Endothelial cell (in vitro differentiated cells): ENCODE results near the gene FBLN2. TPM values are rescaled to one million over a fixed set of nuclear protein-coding genes. Genes with fewer than 3 reads are reported as not detected.

Source experiments
- DNase-seq: peaks from one replicate; pipeline ENCODE4 v3.0.0; 2021; ENCODE audit warnings: low spot score
- H3K27ac Mint-ChIP-seq: one replicate; pipeline ENCODE4 v1.8.0; 2021; ENCODE audit warnings: mixed read lengths, inconsistent platforms; ENCODE audit not compliant: unreplicated experiment
- H3K27me3 Mint-ChIP-seq: one replicate; pipeline ENCODE4 v1.8.0; 2021; ENCODE audit warnings: mild to moderate bottlenecking, moderate library complexity, mixed read lengths, inconsistent platforms; ENCODE audit not compliant: unreplicated experiment
- H3K36me3 Mint-ChIP-seq: one replicate; pipeline ENCODE4 v1.8.0; 2021; ENCODE audit warnings: mild to moderate bottlenecking, low read depth, mixed read lengths, inconsistent platforms; ENCODE audit not compliant: unreplicated experiment
- H3K4me1 Mint-ChIP-seq: one replicate; pipeline ENCODE4 v1.8.0; 2021; ENCODE audit warnings: mild to moderate bottlenecking, mixed read lengths, inconsistent platforms; ENCODE audit not compliant: unreplicated experiment
- H3K4me3 Mint-ChIP-seq: one replicate; pipeline ENCODE4 v1.8.0; 2021; ENCODE audit warnings: mild to moderate bottlenecking, mixed read lengths, inconsistent platforms; ENCODE audit not compliant: unreplicated experiment
- H3K9me3 Mint-ChIP-seq: one replicate; pipeline ENCODE4 v1.8.0; 2021; ENCODE audit warnings: mixed read lengths, inconsistent platforms; ENCODE audit not compliant: unreplicated experiment
- CTCF ChIP-seq: fragments of 200-600 bp; sonication (generic); IDR thresholded peaks from one replicate; pipeline ENCODE4 v1.5.0; 2021; ENCODE audit warnings: antibody characterized with exemption; ENCODE audit not compliant: unreplicated experiment
- total RNA-seq: library from RNA; stranded (reverse); fragmentation: NEBNext Ultra II Directional; extraction: Animal tissue kit (Norgen Biotek cat#: 25700); gene quantifications from one replicate; pipeline ENCODE4 v1.2.1, GENCODE V29; 2021; ENCODE audit not compliant: unreplicated experiment

The FBLN2 gene
- total RNA-seq, 1 donor from 2014 or later: 10.5 TPM

DNA sequence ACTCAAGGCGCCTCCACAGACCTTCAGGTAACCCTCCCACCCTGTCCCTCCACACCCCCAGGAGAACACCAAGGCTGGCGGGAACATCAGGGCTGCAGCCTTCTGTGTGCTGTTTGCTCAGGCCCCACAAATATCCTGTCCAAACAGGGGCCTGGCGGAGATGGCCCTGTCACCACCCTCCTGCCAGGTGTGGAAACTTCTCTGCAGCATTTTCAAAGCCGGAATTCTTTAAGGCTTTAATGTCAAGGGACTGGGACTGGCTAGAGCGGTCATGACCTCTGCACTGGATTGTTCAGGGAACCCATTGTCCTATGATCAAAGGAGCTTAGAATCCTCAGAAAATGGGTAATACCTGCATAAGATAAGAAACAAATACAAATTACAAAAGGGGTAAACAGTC lies 46.6 kb downstream of the FBLN2 start:
- H3K4me1 Mint-ChIP-seq: peaks cover 31% of the 10 kb centered on the region
- no peak for DNase-seq
- peaks cover 12% of the 10 kb centered on the region for H3K27me3 Mint-ChIP-seq
- H3K36me3 Mint-ChIP-seq: peaks cover 6% of the 10 kb centered on the region
- TF ChIP-seq CTCF: no peak
- no peaks in the 10 kb centered on the region for H3K9me3 Mint-ChIP-seq
- no peak overlapping the region for H3K27ac Mint-ChIP-seq
- no peak overlapping the region for H3K4me3 Mint-ChIP-seq

DNA sequence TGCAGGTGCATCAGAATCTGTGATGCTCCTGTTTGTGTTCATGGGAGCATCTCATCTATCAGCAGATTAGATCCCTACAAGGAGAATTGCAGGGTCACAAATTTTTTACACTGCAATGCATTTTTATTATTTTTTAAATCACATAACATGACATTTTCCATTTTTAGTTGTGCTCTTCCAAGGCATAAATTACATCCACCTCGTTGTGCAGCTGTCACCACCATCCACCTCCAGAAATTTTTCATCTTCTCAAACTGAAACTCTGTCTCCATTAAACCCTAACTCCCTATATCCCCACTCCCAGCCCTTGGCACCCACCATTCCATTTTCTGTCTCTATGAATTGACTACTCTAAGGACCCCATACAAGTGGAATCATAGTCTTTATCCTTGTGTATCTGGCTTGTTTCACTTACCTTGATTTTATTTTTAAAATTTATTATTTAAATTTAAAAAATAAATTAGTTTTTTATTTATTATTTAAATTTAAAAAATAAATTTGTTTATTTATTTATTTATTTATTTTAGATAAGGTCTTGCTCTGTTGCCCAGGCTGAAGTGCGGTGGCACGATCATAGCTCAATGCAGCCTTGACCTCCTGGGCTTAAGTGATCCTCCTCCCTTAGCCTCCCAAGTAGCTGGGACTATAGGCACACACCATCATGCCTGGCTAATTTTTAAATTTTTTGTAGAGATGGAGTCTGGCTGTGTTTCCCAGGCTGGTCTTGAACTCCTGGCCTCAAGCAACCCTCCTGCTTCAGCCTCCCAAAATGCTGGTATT lies 47.7 kb downstream of the FBLN2 start:
- Mint-ChIP-seq H3K4me3 (no peak overlapping the region), H3K27me3 (peaks cover 12% of the 10 kb centered on the region), H3K9me3 (no peaks in the 10 kb centered on the region), H3K36me3 (peaks cover 6% of the 10 kb centered on the region), H3K4me1 (peaks cover 31% of the 10 kb centered on the region), H3K27ac (no peak overlapping the region)
- no peak for TF ChIP-seq CTCF
- no peak for DNase-seq

- TF ChIP-seq CTCF: no peak
- H3K36me3 Mint-ChIP-seq: peaks cover 6% of the 10 kb centered on the region
- DNase-seq: no peak
- H3K4me3 Mint-ChIP-seq: no peak overlapping the region
- H3K4me1 Mint-ChIP-seq: peaks cover 31% of the 10 kb centered on the region
- no peaks in the 10 kb centered on the region for H3K9me3 Mint-ChIP-seq
- peaks cover 15% of the 10 kb centered on the region for H3K27me3 Mint-ChIP-seq
- no peak overlapping the region for H3K27ac Mint-ChIP-seq
Measured at GRCh38 chr3:13597661-13598060, 48.7 kb downstream of the FBLN2 start.

DNA sequence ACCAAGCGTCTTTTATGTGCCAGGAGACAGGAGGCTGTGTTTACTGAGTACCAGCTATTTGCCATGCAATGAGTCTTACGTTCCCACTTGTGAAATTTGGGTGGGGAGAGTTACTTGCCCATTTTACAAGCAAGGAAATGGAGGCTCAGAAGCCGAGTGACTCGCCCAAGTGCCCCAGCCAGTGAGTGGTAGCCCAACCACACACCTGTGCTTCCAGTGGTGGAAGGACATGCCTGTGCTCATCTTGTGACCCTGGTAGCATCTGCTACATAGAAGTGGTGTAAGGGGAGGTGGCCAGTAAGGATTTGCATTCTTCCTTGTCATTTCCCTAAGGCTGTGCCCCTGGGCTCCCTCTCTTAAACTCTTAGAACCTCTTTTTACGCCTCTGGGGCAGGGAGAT lies 49.3 kb downstream of the FBLN2 start:
- no peak for DNase-seq
- no peak for TF ChIP-seq CTCF

More for the DNA sequence above, 49.3 kb downstream of the FBLN2 start:
- Mint-ChIP-seq H3K27me3 (peaks cover 15% of the 10 kb centered on the region), H3K4me1 (peaks cover 31% of the 10 kb centered on the region), H3K9me3 (no peaks in the 10 kb centered on the region), H3K27ac (no peak overlapping the region), H3K36me3 (peaks cover 6% of the 10 kb centered on the region), H3K4me3 (no peak overlapping the region)
